BJ (cell line): Measurements from ENCODE around the gene CNN2. TPM values are rescaled to one million over a fixed set of nuclear protein-coding genes. Genes with fewer than 3 reads are reported as not detected.

Experiments
- CTCF ChIA-PET: fragments of 350-600 bp; formaldehyde crosslinking; extraction: SDS; loops from one replicate; lab custom pipeline; 2021; ENCODE audit warnings: antibody characterized with exemption, inconsistent platforms; lab: Yijun Ruan, JAX
- POLR2A ChIA-PET: fragments of 300-600 bp; sonication (Branson Sonifier 250); formaldehyde crosslinking; extraction: SDS; loops from one replicate; lab custom pipeline; 2021; ENCODE audit warnings: antibody characterized with exemption; lab: Charles Lee
- DNase-seq: peaks from one replicate; pipeline ENCODE4 v3.0.0-alpha.2; 2011; ENCODE audit warnings: low read depth
- H3K27me3 ChIP-seq: 2 replicates; pipeline ENCODE4 v1.6.0; 2011; ENCODE audit warnings: low read length; ENCODE audit not compliant: control insufficient read depth, insufficient read depth
- H3K36me3 ChIP-seq: 2 replicates; pipeline ENCODE4 v1.5.1; 2011; ENCODE audit warnings: low read length; ENCODE audit not compliant: control insufficient read depth, insufficient read depth
- H3K4me3 ChIP-seq: 2 replicates; pipeline ENCODE4 v1.5.1; 2011; ENCODE audit warnings: low read depth, mild to moderate bottlenecking, control low read depth, low read length
- CTCF ChIP-seq: IDR thresholded peaks from 2 replicates; pipeline ENCODE4 v1.5.1; 2011; ENCODE audit warnings: low read depth, mild to moderate bottlenecking, control low read depth, inconsistent platforms, low read length, moderate library complexity; ENCODE audit not compliant: insufficient read depth
- polyA plus RNA-seq: library from polyadenylated mRNA; depleted of rRNA; stranded (reverse); fragments of >200 nt; gene quantifications from 2 replicates; pipeline ENCODE4 v1.2.3, GENCODE V29; 2011

The CNN2 gene
- polyA plus RNA-seq, 1 experiment = 529 TPM

- no peaks in the 10 kb centered on the region for H3K27me3 ChIP-seq
- no peak overlapping the region for H3K4me3 ChIP-seq
- CTCF ChIA-PET = interaction anchor here (0.7 kb wide), 1 partner anchor 65 kb away, joined by 4 read pairs; no protein-coding TSS in a partner anchor
- no peaks in the 10 kb centered on the region for H3K36me3 ChIP-seq
- TF ChIP-seq CTCF = no peak
- POLR2A ChIA-PET = no interaction called here
- no peak for DNase-seq
Measured at GRCh38 chr19:1046836-1047695, 20.7 kb downstream of the CNN2 start.

GRCh38 chr19:1047696-1048147 lies 21.3 kb downstream of the CNN2 start:
- TF ChIP-seq CTCF = no peak

GRCh38 chr19:1049106-1049505 lies 22.7 kb downstream of the CNN2 start:
- ChIA-PET CTCF (interaction anchor here (0.8 kb wide), 1 partner anchor 17 kb away, joined by 3 read pairs; no protein-coding TSS in a partner anchor), POLR2A (no interaction called here)
- Histone ChIP-seq H3K36me3 (no peaks in the 10 kb centered on the region), H3K4me3 (no peak overlapping the region), H3K27me3 (no peaks in the 10 kb centered on the region)
- DNase-seq = no peak
- no peak for TF ChIP-seq CTCF

More at GRCh38 chr19:1047696-1048147, 21.3 kb downstream of the CNN2 start:
- ChIA-PET CTCF (no interaction called here), POLR2A (no interaction called here)
- H3K4me3 ChIP-seq = no peak overlapping the region
- no peaks in the 10 kb centered on the region for H3K27me3 ChIP-seq
- no peak for DNase-seq
- no peaks in the 10 kb centered on the region for H3K36me3 ChIP-seq

- ChIA-PET POLR2A (no interaction called here), CTCF (no interaction called here)
- no peak for DNase-seq
- TF ChIP-seq CTCF = no peak
- no peak overlapping the region for H3K4me3 ChIP-seq
- no peaks in the 10 kb centered on the region for H3K27me3 ChIP-seq
- H3K36me3 ChIP-seq = no peaks in the 10 kb centered on the region
Measured at GRCh38 chr19:1049800-1050199, 23.4 kb downstream of the CNN2 start.

GRCh38 chr19:1050989-1051788 lies 24.8 kb downstream of the CNN2 start:
- DNase-seq = no peak
- TF ChIP-seq CTCF = no peak
- ChIA-PET CTCF (no interaction called here), POLR2A (interaction anchor here (0.7 kb wide), 1 partner anchor 374 kb away, joined by 3 read pairs; no protein-coding TSS in a partner anchor)
- Histone ChIP-seq H3K4me3 (no peak overlapping the region), H3K36me3 (no peaks in the 10 kb centered on the region), H3K27me3 (no peaks in the 10 kb centered on the region)
